PC-9 (cell line): ENCODE results near the gene SLAMF6. TPM values are rescaled to one million over a fixed set of nuclear protein-coding genes. Genes with fewer than 3 reads are reported as not detected.

Experiments used
- BruUV-seq: library from RNA; stranded (reverse); fragments of 400-500 nt; replicated peaks from 2 replicates; lab custom pipeline; 2021; lab: Mats Ljungman, UMichigan
- CTCF ChIA-PET: fragments of 300-600 bp; sonication (Branson Sonifier 250); formaldehyde crosslinking; loops from one replicate; lab custom pipeline; 2022; ENCODE audit warnings: antibody characterized with exemption; lab: Charles Lee
- POLR2A ChIA-PET: fragments of 300-600 bp; sonication (Branson Sonifier 250); formaldehyde crosslinking; loops from one replicate; lab custom pipeline; 2022; ENCODE audit warnings: antibody characterized with exemption; ENCODE audit not compliant: unreplicated experiment; lab: Charles Lee
- DNase-seq, 2 experiments: peaks; one replicate each; pipeline versions ENCODE4 v3.0.0 to v3.0.0-alpha.2; 2015 to 2022; ENCODE audit warnings: mixed read lengths in 1 of 2
- H2AFZ ChIP-seq: fragments of 200-600 bp; sonication (generic); 2 replicates; pipeline ENCODE4 v1.8.1; 2017; ENCODE audit warnings: antibody characterized with exemption
- H3F3A ChIP-seq: fragments of 200-600 bp; sonication (generic); 2 replicates; pipeline ENCODE4 v1.8.1; 2017; ENCODE audit warnings: antibody characterized with exemption, mild to moderate bottlenecking, low read depth; ENCODE audit not compliant: insufficient read depth
- H3K27ac ChIP-seq: fragments of 200-600 bp; sonication (generic); 2 replicates; pipeline ENCODE4 v1.6.1; 2016; ENCODE audit warnings: mixed run types
- H3K27me3 ChIP-seq: fragments of 200-600 bp; sonication (generic); 2 replicates; pipeline ENCODE4 v1.6.1; 2016; ENCODE audit warnings: low read depth, mixed run types; ENCODE audit not compliant: insufficient read depth
- H3K36me3 ChIP-seq: fragments of 200-600 bp; sonication (generic); 2 replicates; pipeline ENCODE4 v1.6.1; 2016; ENCODE audit warnings: low read depth, mixed run types
- H3K4me1 ChIP-seq: fragments of 200-600 bp; sonication (generic); replicated peaks from 2 replicates; pipeline ENCODE4 v1.6.1; 2016; ENCODE audit warnings: mixed run types; ENCODE audit not compliant: insufficient read depth
- H3K4me2 ChIP-seq: fragments of 200-600 bp; sonication (generic); 2 replicates; pipeline ENCODE4 v1.6.1; 2017; ENCODE audit warnings: mixed run types
- H3K4me3 ChIP-seq: fragments of 200-600 bp; sonication (generic); 2 replicates; pipeline ENCODE4 v1.6.1; 2016; ENCODE audit warnings: mixed run types
- H3K79me2 ChIP-seq: fragments of 200-600 bp; sonication (generic); 2 replicates; pipeline ENCODE4 v1.6.1; 2017; ENCODE audit warnings: low read depth, mixed run types
- H3K9me2 ChIP-seq: fragments of 200-600 bp; sonication (generic); 2 replicates; pipeline ENCODE4 v1.8.1; 2017; ENCODE audit warnings: mild to moderate bottlenecking; ENCODE audit not compliant: insufficient read depth
- H3K9me3 ChIP-seq: fragments of 200-600 bp; sonication (generic); 2 replicates; pipeline ENCODE4 v1.8.1; 2016; ENCODE audit warnings: low read depth; ENCODE audit not compliant: insufficient read depth
- H4K20me1 ChIP-seq: fragments of 200-600 bp; sonication (generic); 2 replicates; pipeline ENCODE4 v1.8.1; 2017; ENCODE audit not compliant: insufficient read depth
- CTCF ChIP-seq: fragments of 200-600 bp; sonication (generic); conservative IDR thresholded peaks from 2 replicates; pipeline ENCODE4 v1.6.1; 2017; ENCODE audit warnings: mixed run types, antibody characterized with exemption, mild to moderate bottlenecking, moderate library complexity
- EZH2 ChIP-seq: fragments of 200-600 bp; sonication (generic); IDR thresholded peaks from 2 replicates; pipeline ENCODE4 v1.8.0; 2017; ENCODE audit warnings: antibody characterized with exemption, low read depth
- intact Hi-C: fragments of 100-400 bp; cut with micrococcal nuclease; formaldehyde crosslinking; loops from one replicate; pipeline ENCODE4 v1.10.0; 2022; ENCODE audit not compliant: unreplicated experiment
- total RNA-seq: library from RNA; stranded (reverse); gene quantifications from 2 replicates; pipeline ENCODE4 v1.2.3, GENCODE V29; 2021

SLAMF6 gene
- total RNA-seq, 1 experiment from 2014 or later = not detected

- POLR2A ChIA-PET = no interaction called here
- Histone ChIP-seq H3K27me3 (peaks cover 65% of the 10 kb centered on the region; the same call in 1 of the 2 replicates), H3K9me3 (no peaks in the 10 kb centered on the region), H2AFZ (no peak overlapping the region), H3K4me2 (no peak overlapping the region), H3F3A (no peaks in the 10 kb centered on the region), H4K20me1 (no peaks in the 10 kb centered on the region), H3K36me3 (no peaks in the 10 kb centered on the region), H3K9me2 (no peaks in the 10 kb centered on the region), H3K79me2 (no peaks in the 10 kb centered on the region), H3K4me1 (no peaks in the 10 kb centered on the region), H3K27ac (no peak overlapping the region), H3K4me3 (no peak overlapping the region)
- DNase-seq = no peak
- intact Hi-C loops = no loop called here
- TF ChIP-seq EZH2 (no peak), CTCF (no peak)
- BruUV-seq = no TSS peak
- CTCF ChIA-PET = no interaction called here
Measured at GRCh38 chr1:160455153-160455517, 67.9 kb downstream of the SLAMF6 start.

DNA sequence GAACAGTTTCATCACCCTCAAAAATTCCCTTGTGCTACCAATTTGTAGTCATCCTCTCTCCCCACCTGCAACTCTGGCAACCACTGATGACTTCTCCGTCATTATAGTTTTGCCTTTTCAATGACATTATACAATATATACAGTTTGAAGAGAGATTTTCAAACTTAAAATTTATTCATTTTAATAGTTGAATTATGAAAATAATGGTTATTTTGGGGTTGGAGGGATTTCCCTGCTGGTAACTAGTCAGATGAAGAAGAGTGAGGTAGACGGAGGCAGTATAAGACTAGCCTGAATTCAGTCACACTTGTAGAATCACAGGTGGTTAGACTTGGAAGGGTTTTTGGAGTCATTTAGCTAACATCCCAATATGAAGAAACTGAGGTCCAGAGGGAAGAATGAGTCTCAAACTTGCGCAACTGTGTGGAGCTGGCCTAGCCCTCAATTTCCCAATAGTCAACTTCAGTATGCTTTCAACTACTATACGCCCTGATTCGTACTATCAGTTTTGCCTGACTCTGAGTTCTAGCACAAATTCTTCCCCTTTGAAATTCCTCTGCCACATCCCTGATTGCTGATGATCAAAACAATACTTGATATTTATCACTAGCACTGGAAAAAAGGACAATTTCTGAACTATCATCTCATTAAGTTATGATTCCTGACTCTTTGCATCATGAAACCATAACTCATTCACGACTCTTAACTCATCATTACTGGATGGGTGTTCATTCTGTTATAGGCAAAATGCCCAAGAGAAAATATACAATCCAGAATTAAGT lies 68.5 kb downstream of the SLAMF6 start:
- TF ChIP-seq CTCF (no peak), EZH2 (no peak)
- H3K27ac ChIP-seq = no peak overlapping the region
- no peaks in the 10 kb centered on the region for H3K79me2 ChIP-seq
- intact Hi-C loops = no loop called here
- peaks cover 71% of the 10 kb centered on the region; the same call in 1 of the 2 replicates for H3K27me3 ChIP-seq
- H3K4me1 ChIP-seq = no peaks in the 10 kb centered on the region
- H3K9me3 ChIP-seq = no peaks in the 10 kb centered on the region
- no peaks in the 10 kb centered on the region for H3K36me3 ChIP-seq
- H2AFZ ChIP-seq = no peak overlapping the region
- H3K4me2 ChIP-seq = no peak overlapping the region
- no peaks in the 10 kb centered on the region for H3K9me2 ChIP-seq
- no peaks in the 10 kb centered on the region for H3F3A ChIP-seq
- ChIA-PET POLR2A (no interaction called here), CTCF (no interaction called here)
- DNase-seq = no peak
- no peak overlapping the region for H3K4me3 ChIP-seq
- no peaks in the 10 kb centered on the region for H4K20me1 ChIP-seq
- no TSS peak for BruUV-seq

DNA sequence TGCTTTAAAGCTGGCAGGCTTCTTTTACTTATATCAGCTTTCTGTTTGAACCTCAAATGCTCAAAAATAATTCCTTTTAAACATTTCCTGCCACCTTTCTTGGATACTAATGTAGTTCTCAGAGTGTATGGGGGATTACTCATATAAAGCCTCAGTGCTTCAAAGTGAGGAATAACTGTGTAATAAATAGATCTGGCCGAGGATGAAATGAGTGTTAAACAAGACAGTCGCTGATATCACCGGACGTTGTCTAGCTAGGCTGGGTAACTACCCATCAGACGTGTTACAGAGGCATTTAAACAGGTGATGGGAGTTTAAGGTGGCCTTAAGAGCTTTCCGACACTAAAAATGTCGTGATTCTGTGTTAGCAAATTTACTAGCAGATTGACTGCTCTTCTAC lies 69.6 kb downstream of the SLAMF6 start:
- Histone ChIP-seq H3F3A (no peaks in the 10 kb centered on the region), H3K36me3 (no peaks in the 10 kb centered on the region), H3K27ac (no peak overlapping the region), H3K9me3 (no peaks in the 10 kb centered on the region), H3K4me3 (no peak overlapping the region), H3K79me2 (no peaks in the 10 kb centered on the region), H3K4me2 (no peak overlapping the region), H3K27me3 (peaks cover 73% of the 10 kb centered on the region), H3K4me1 (no peaks in the 10 kb centered on the region), H2AFZ (no peak overlapping the region), H3K9me2 (no peaks in the 10 kb centered on the region), H4K20me1 (no peaks in the 10 kb centered on the region)
- ChIA-PET POLR2A (no interaction called here), CTCF (no interaction called here)
- TF ChIP-seq CTCF = no peak
- TF ChIP-seq EZH2 = no peak
- intact Hi-C loops = no loop called here
- BruUV-seq = no TSS peak
- DNase-seq = no peak
